ENCODE measurements around the gene TAOK1.

TAOK1 gene

DNA sequence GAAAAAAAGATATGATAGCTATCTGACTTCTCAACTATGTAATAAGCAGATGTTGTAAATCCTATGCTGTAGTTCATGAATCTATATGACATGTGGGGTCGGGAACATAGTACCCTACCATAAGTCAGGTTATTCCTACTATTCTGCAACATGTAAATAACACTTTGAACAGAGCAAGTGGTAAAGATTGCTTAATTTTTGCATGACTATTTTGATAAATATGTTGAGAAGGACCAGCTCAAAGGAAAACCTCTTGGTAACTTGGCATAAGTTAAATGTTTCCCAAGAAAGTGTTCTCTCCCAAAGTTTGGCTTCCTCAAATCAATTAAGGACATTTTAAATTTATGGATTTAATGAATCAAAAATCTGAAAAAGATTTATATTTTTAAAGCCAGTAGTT lies 114.5 kb downstream of the TAOK1 start:
- H3K4me1 ChIP-seq (ENCODE audit: low read length), result no peaks in the 10 kb centered on the region

DNA sequence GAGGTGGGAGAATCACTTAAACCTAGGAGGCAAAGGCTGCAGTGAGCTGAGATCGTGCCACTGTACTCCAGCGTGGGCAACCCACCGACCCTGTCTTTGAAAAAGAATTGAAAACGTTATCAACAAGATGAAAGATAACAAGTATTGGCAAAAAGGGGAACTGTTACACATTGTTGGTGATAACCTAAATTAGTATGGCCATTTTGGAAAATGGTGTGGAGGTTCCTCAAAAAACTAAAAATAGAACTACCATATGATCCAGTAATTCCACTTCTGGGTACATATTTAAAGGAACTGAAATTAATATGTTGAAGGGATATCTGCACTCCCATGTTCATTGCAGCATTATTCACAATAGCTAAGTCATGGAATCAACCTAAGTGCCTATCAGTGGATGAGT lies 115.7 kb downstream of the TAOK1 start:
- Histone ChIP-seq H4K20me1 (ENCODE audit: insufficient read depth, low read length) (no peaks in the 10 kb centered on the region), H3K27me3 (ENCODE audit: low read depth, low read length) (no peaks in the 10 kb centered on the region), H3K9ac (ENCODE audit: low read length) (no peak overlapping the region), H2AFZ (ENCODE audit: low read depth, low read length) (no peak overlapping the region), H3K36me3 (replicated peaks; ENCODE audit: low read depth, low read length) (peaks cover 33% of the 10 kb centered on the region), H3K79me2 (ENCODE audit: low read length) (no peaks in the 10 kb centered on the region), H3K4me1 (ENCODE audit: low read length) (no peaks in the 10 kb centered on the region), H3K27ac (ENCODE audit: low read length) (no peak overlapping the region), H3K9me3 (ENCODE audit: insufficient read depth, low read length) (no peaks in the 10 kb centered on the region), H3K4me2 (ENCODE audit: low read length) (no peak overlapping the region), H3K4me3 (ENCODE audit: low read length) (no peak overlapping the region)
- TF ChIP-seq EZH2phosphoT487 (IDR thresholded peaks at IDR 0.05; ENCODE audit: low read depth), result no peak
- TF ChIP-seq, protein P1, sequence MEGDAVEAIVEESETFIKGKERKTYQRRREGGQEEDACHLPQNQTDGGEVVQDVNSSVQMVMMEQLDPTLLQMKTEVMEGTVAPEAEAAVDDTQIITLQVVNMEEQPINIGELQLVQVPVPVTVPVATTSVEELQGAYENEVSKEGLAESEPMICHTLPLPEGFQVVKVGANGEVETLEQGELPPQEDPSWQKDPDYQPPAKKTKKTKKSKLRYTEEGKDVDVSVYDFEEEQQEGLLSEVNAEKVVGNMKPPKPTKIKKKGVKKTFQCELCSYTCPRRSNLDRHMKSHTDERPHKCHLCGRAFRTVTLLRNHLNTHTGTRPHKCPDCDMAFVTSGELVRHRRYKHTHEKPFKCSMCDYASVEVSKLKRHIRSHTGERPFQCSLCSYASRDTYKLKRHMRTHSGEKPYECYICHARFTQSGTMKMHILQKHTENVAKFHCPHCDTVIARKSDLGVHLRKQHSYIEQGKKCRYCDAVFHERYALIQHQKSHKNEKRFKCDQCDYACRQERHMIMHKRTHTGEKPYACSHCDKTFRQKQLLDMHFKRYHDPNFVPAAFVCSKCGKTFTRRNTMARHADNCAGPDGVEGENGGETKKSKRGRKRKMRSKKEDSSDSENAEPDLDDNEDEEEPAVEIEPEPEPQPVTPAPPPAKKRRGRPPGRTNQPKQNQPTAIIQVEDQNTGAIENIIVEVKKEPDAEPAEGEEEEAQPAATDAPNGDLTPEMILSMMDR (IDR thresholded peaks at IDR 0.05; ENCODE audit: low read depth, low read length), result no peak

More for the DNA sequence above, 114.5 kb downstream of the TAOK1 start:
- no peaks in the 10 kb centered on the region for H3K9me3 ChIP-seq (ENCODE audit: insufficient read depth, low read length)
- no peaks in the 10 kb centered on the region for H3K79me2 ChIP-seq (ENCODE audit: low read length)
- H4K20me1 ChIP-seq (ENCODE audit: insufficient read depth, low read length), result no peaks in the 10 kb centered on the region
- no peaks in the 10 kb centered on the region for H3K27me3 ChIP-seq (ENCODE audit: low read depth, low read length)
- peaks cover 35% of the 10 kb centered on the region for H3K36me3 ChIP-seq (replicated peaks; ENCODE audit: low read depth, low read length)
- TF ChIP-seq, protein P1 (IDR thresholded peaks at IDR 0.05; ENCODE audit: low read depth, low read length), result no peak
- no peak for TF ChIP-seq EZH2phosphoT487 (IDR thresholded peaks at IDR 0.05; ENCODE audit: low read depth)
- H3K9ac ChIP-seq (ENCODE audit: low read length), result no peak overlapping the region
- no peak overlapping the region for H3K4me2 ChIP-seq (ENCODE audit: low read length)
- H2AFZ ChIP-seq (ENCODE audit: low read depth, low read length), result no peak overlapping the region
- H3K4me3 ChIP-seq (ENCODE audit: low read length), result no peak overlapping the region
- H3K27ac ChIP-seq (ENCODE audit: low read length), result no peak overlapping the region

DNA sequence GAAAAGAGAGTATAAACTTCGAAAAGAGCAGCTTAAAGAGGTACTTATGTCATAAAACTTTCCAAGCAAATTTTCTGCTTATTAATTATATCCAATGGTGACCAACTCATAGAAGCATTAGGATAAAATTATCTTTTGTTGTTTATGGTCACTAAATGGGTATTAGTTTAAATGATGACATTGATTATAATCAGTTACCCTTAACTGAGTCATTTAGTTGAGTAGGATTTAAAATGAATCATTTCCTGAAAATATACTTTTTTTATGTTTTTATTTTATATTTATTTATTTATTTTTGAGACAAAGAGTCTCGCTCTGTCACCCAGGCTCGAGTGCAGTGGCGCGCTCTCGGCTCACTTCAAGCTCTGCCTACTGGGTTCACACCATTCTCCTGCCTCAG lies 120.8 kb downstream of the TAOK1 start:
- Histone ChIP-seq H3K27ac (ENCODE audit: low read length) (no peak overlapping the region), H3K36me3 (replicated peaks; ENCODE audit: low read depth, low read length) (peaks cover 25% of the 10 kb centered on the region), H4K20me1 (ENCODE audit: insufficient read depth, low read length) (no peaks in the 10 kb centered on the region), H3K4me1 (ENCODE audit: low read length) (no peaks in the 10 kb centered on the region), H2AFZ (ENCODE audit: low read depth, low read length) (no peak overlapping the region), H3K4me2 (ENCODE audit: low read length) (no peak overlapping the region), H3K9me3 (ENCODE audit: insufficient read depth, low read length) (no peaks in the 10 kb centered on the region), H3K9ac (ENCODE audit: low read length) (no peak overlapping the region), H3K27me3 (ENCODE audit: low read depth, low read length) (no peaks in the 10 kb centered on the region), H3K4me3 (ENCODE audit: low read length) (no peak overlapping the region), H3K79me2 (ENCODE audit: low read length) (no peaks in the 10 kb centered on the region)
- TF ChIP-seq, protein P1 (IDR thresholded peaks at IDR 0.05; ENCODE audit: low read depth, low read length), result no peak

DNA sequence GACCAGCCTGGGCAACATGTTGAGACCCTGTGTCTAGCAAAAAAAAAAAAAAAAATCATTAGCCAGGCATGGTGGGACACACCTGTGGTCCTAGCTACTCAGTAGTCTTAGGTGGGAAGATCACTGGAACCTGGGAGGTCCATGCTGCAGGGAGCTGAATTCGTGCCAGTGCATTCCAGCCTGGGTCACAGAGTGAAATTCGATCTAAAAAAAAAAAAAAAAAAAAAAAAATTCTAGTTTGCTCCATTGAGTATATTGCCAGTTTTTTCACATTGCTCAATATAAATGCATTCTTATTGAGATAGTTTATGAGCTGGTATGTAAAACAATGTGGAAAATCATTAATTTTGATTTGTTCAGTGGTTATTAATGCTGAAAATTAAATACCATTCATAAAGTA lies 124.6 kb downstream of the TAOK1 start:
- TF ChIP-seq EZH2phosphoT487 (IDR thresholded peaks at IDR 0.05; ENCODE audit: low read depth), result no peak
- TF ChIP-seq, protein P1 (IDR thresholded peaks at IDR 0.05; ENCODE audit: low read depth, low read length), result no peak
- no peaks in the 10 kb centered on the region for H3K4me1 ChIP-seq (ENCODE audit: low read length)
- no peak overlapping the region for H3K4me2 ChIP-seq (ENCODE audit: low read length)
- H3K36me3 ChIP-seq (replicated peaks; ENCODE audit: low read depth, low read length), result peaks cover 21% of the 10 kb centered on the region
- H3K27ac ChIP-seq (ENCODE audit: low read length), result no peak overlapping the region
- no peaks in the 10 kb centered on the region for H3K79me2 ChIP-seq (ENCODE audit: low read length)
- H3K9me3 ChIP-seq (ENCODE audit: insufficient read depth, low read length), result no peaks in the 10 kb centered on the region
- H2AFZ ChIP-seq (ENCODE audit: low read depth, low read length), result no peak overlapping the region
- H3K27me3 ChIP-seq (ENCODE audit: low read depth, low read length), result no peaks in the 10 kb centered on the region
- no peak overlapping the region for H3K4me3 ChIP-seq (ENCODE audit: low read length)
- H3K9ac ChIP-seq (ENCODE audit: low read length), result no peak overlapping the region
- no peaks in the 10 kb centered on the region for H4K20me1 ChIP-seq (ENCODE audit: insufficient read depth, low read length)

Data from OCI-LY3 (cell line).